Heart left ventricle (tissue), 16 donors: Measurements from ENCODE around the gene OR2T34. TPM values are rescaled to one million over a fixed set of nuclear protein-coding genes. Genes with fewer than 3 reads are reported as not detected.

Experiments used
- ATAC-seq, 4 donors: fragments of 200-7000 bp; cut with Tn5 transposase; one replicate each; pipeline ENCODE4 v1.9.1; 2020 to 2022; ENCODE audit warnings: moderate library complexity in 4 of 4, mild to moderate bottlenecking in 3 of 4, moderate number of reproducible peaks in 1 of 4
- DNase-seq, 5 donors: peaks; one replicate each; pipeline ENCODE4 v3.0.0-alpha.2; 2020
- H3K27ac ChIP-seq, 12 donors: fragments of 200-600 bp; sonication (generic) in 4 of 12; one replicate each; pipeline versions ENCODE4 v1.5.0 to v1.8.0; 2016 to 2022; ENCODE audit warnings: mild to moderate bottlenecking in 2 of 12
- H3K27me3 ChIP-seq, 9 donors: fragments of 200-600 bp; sonication (generic) in 2 of 9; one replicate each; pipeline versions ENCODE4 v1.5.1 to v1.8.0; 2016 to 2022; ENCODE audit warnings: mild to moderate bottlenecking in 3 of 9
- H3K36me3 ChIP-seq, 9 donors: fragments of 200-600 bp; sonication (generic) in 2 of 9; one replicate each; pipeline versions ENCODE4 v1.5.0 to v1.8.0; 2018 to 2022; ENCODE audit warnings: mild to moderate bottlenecking in 2 of 9
- H3K4me1 ChIP-seq, 12 donors: fragments of 200-600 bp; sonication (generic) in 4 of 12; one replicate each; pipeline versions ENCODE4 v1.5.0 to v1.8.0; 2016 to 2022; ENCODE audit warnings: mild to moderate bottlenecking in 3 of 12
- H3K4me3 ChIP-seq, 12 donors: fragments of 200-600 bp; sonication (generic) in 4 of 12; one replicate each; pipeline versions ENCODE4 v1.5.0 to v1.8.0; 2017 to 2022; ENCODE audit warnings: mild to moderate bottlenecking in 9 of 12, moderate library complexity in 4 of 12
- H3K9me3 ChIP-seq, 12 donors: fragments of 200-600 bp; sonication (generic) in 4 of 12; one replicate each; pipeline versions ENCODE4 v1.5.0 to v1.8.0; 2016 to 2022; ENCODE audit warnings: mild to moderate bottlenecking in 1 of 12
- CTCF ChIP-seq, 12 donors: fragments of 200-600 bp; sonication (generic) in 4 of 12; IDR thresholded peaks; one replicate each; pipeline versions ENCODE4 v1.5.0 to v1.8.0; 2018 to 2022; ENCODE audit warnings: antibody characterized with exemption in 12 of 12, mild to moderate bottlenecking in 5 of 12
- POLR2A ChIP-seq, 2 donors: fragments of 450-650 bp; IDR thresholded peaks; one replicate each; pipeline ENCODE4 v1.6.1; 2017; ENCODE audit warnings: antibody characterized with exemption in 2 of 2, mild to moderate bottlenecking in 2 of 2, moderate library complexity in 2 of 2
- WGBS, 4 donors: extraction: QIAGEN DNeasy Blood & Tissue Kit in 2 of 4; methylation state at CpG; one replicate each; pipeline versions ENCODE4 v1.1.5 to v1.1.7; 2013 to 2018; 5-methylcytosine and 5-hydroxymethylcytosine counted together
- intact Hi-C, 10 donors: fragments of 100-400 bp; cut with DNase I; formaldehyde crosslinking; loops; one replicate each; pipeline versions ENCODE4 v1.11.1 to v1.14.2; 2022
- polyA plus RNA-seq, 2 donors: library from polyadenylated mRNA; stranded (reverse); fragments of 200-250 nt; gene quantifications; one replicate each; pipeline ENCODE4 v1.2.3, GENCODE V29; 2013
- total RNA-seq, 9 donors: library from RNA; depleted of rRNA in 2 of 9; stranded (reverse); fragments of >200 nt in 2 of 9; fragmentation: NEBNext Ultra II Directional in 3 of 9; extraction: Animal tissue kit (Norgen Biotek cat#: 25700) in 3 of 9; gene quantifications; one replicate each; pipeline versions ENCODE4 v1.1.0 to v1.2.4, GENCODE V29; 2016 to 2023
- donor health status: ischemic (EF 13 %, LVEDD 7.1; RV severe dilation, severe dysfunction).
- donor health status: healthy with polysubstance abuse.
- donor health status: DM: no; HTN: yes; CAD: no.
- donor health status: DM: no; HTN: no; CAD: no.
- donor health status: ischemic (EF 25% LVEDD 6.9; RV normal size, moderate dysfunction).
- donor health status: ischemic (EF 25% LVEDD 5.7; RV mildly dilated, moderate dysfunction).
- donor health status: healthy.
- donor health status: DM: yes; HTN: yes; CAD: no.
- donor health status: ischemic (EF 35%, LVEDD 5.7; RV mildly dilated, moderate dysfunction).
- donor health status: nonischemic (EF 11% LVEDD 7.7; RV severe dilation, severe dysfunction).
- donor health status: DM: yes; HTN: yes; CAD: no.
- donor health status: PGD.
- donor health status: ischemic (EF 29% LVEDD 5.4; RV normal size, mild dysfunction).
- donor health status: nonischemic (EF 23%, LVEDD 6.1; RV moderate dilation, normal function).

Gene OR2T34
- total and polyA plus RNA-seq, 11 donors: not detected

- 67 to 77% (median 69%) methylated on average over 8 of the region's 8 CpGs for WGBS, 4 donors
- intact Hi-C loops: no loop called here
- no peaks in the 10 kb centered on the region for H3K36me3 ChIP-seq
Observed at GRCh38 chr1:248599396-248599795, 24.8 kb upstream of the OR2T34 start.

GRCh38 chr1:248597589-248597988, 23.0 kb upstream of the OR2T34 start, which contains the start of gene OR2T10:
Gene OR2T10, minus strand, starts transcription at chr1:248597700. Its CDS starts 3,932 bp downstream, at chr1:248593768.
- ATAC-seq: no peak
- DNase-seq: no peak
- no peak within 1 kb of the TSS for H3K27ac ChIP-seq
- no peak for TF ChIP-seq POLR2A (IDR thresholded peaks at IDR 0.05)
- no peak for TF ChIP-seq CTCF (IDR thresholded peaks at IDR 0.05)
- intact Hi-C loops: no loop called here
- no peaks in the 10 kb centered on the region for H3K4me1 ChIP-seq
- no peaks in the 10 kb centered on the region for H3K9me3 ChIP-seq
- H3K27me3 ChIP-seq: no peaks in the 10 kb centered on the region
- WGBS, 4 donors: 81 to 95% (median 84%) methylated on average over 6 of the region's 6 CpGs
- H3K36me3 ChIP-seq: no peaks in the 10 kb centered on the region
- no peak within 1 kb of the TSS for H3K4me3 ChIP-seq

More at GRCh38 chr1:248599396-248599795, 24.8 kb upstream of the OR2T34 start:
- no peak for TF ChIP-seq POLR2A (IDR thresholded peaks at IDR 0.05)
- no peak for TF ChIP-seq CTCF (IDR thresholded peaks at IDR 0.05)
- H3K4me1 ChIP-seq: no peaks in the 10 kb centered on the region
- peaks cover 0 to 3% (median 0%) of the 10 kb centered on the region in 12 donors for H3K9me3 ChIP-seq
- ATAC-seq (no peak), DNase-seq (no peak)
- H3K4me3 ChIP-seq: no peak overlapping the region
- no peaks in the 10 kb centered on the region for H3K27me3 ChIP-seq
- H3K27ac ChIP-seq: no peak overlapping the region

- DNase-seq (no peak), ATAC-seq (no peak)
- Histone ChIP-seq H3K9me3 (no peaks in the 10 kb centered on the region), H3K36me3 (no peaks in the 10 kb centered on the region), H3K27me3 (no peaks in the 10 kb centered on the region), H3K4me3 (no peak overlapping the region), H3K27ac (no peak overlapping the region), H3K4me1 (no peaks in the 10 kb centered on the region)
- TF ChIP-seq CTCF (IDR thresholded peaks at IDR 0.05) (no peak), POLR2A (IDR thresholded peaks at IDR 0.05) (no peak)
- intact Hi-C loops: no loop called here
- WGBS, 4 donors: 71 to 80% (median 78%) methylated on average over 2 of the region's 2 CpGs
Observed at GRCh38 chr1:248596615-248597014, 22.1 kb upstream of the OR2T34 start.

GRCh38 chr1:248593226-248593625, 18.7 kb upstream of the OR2T34 start:
- intact Hi-C loops: no loop called here
- DNase-seq (no peak), ATAC-seq (no peak)
- WGBS, 4 donors: 74 to 86% (median 79%) methylated on average over 5 of the region's 5 CpGs
- Histone ChIP-seq H3K4me1 (no peaks in the 10 kb centered on the region), H3K36me3 (no peaks in the 10 kb centered on the region), H3K27ac (no peak overlapping the region), H3K9me3 (no peaks in the 10 kb centered on the region), H3K27me3 (no peaks in the 10 kb centered on the region), H3K4me3 (no peak overlapping the region)
- TF ChIP-seq POLR2A (IDR thresholded peaks at IDR 0.05) (no peak), CTCF (IDR thresholded peaks at IDR 0.05) (no peak)
